Sigmoid colon (tissue), 7 donors: ENCODE results near the gene DYNLT4. TPM values are rescaled to one million over a fixed set of nuclear protein-coding genes. Genes with fewer than 3 reads are reported as not detected.

ENCODE experiments used
- DNase-seq: peaks from one replicate; pipeline ENCODE4 v3.0.0-alpha.2; 2019
- H3K27ac ChIP-seq, 4 donors: fragments of 200-600 bp; sonication (generic); one replicate each; pipeline ENCODE4 v1.5.1; 2016 to 2019; ENCODE audit warnings: mild to moderate bottlenecking in 1 of 4
- H3K27me3 ChIP-seq, 3 donors: fragments of 200-600 bp; sonication (generic); one replicate each; pipeline ENCODE4 v1.5.1; 2019; ENCODE audit warnings: mild to moderate bottlenecking in 1 of 3
- H3K36me3 ChIP-seq, 4 donors: fragments of 200-600 bp; sonication (generic); one replicate each; pipeline ENCODE4 v1.5.1; 2016 to 2019
- H3K4me1 ChIP-seq, 4 donors: fragments of 200-600 bp; sonication (generic); one replicate each; pipeline ENCODE4 v1.5.1; 2017 to 2019
- H3K4me3 ChIP-seq, 4 donors: fragments of 200-600 bp; sonication (generic); one replicate each; pipeline ENCODE4 v1.5.1; 2017 to 2019; ENCODE audit warnings: mild to moderate bottlenecking in 2 of 4, moderate library complexity in 1 of 4
- H3K9me3 ChIP-seq, 4 donors: fragments of 200-600 bp in 3 of 4; sonication (generic) in 3 of 4; one replicate each; pipeline versions ENCODE4 v1.5.1 to v1.6.1; 2013 to 2019
- EP300 ChIP-seq, 4 donors: sonication (generic); formaldehyde crosslinking; IDR thresholded peaks; one replicate each; pipeline ENCODE4 v1.6.1; 2017; ENCODE audit warnings: antibody characterized with exemption in 4 of 4
- POLR2A ChIP-seq, 2 donors: fragments of 450-650 bp; IDR thresholded peaks; one replicate each; pipeline ENCODE4 v1.6.1; 2016; ENCODE audit warnings: antibody characterized with exemption in 2 of 2, mild to moderate bottlenecking in 2 of 2, moderate library complexity in 2 of 2
- POLR2AphosphoS5 ChIP-seq, 4 donors: sonication (generic); formaldehyde crosslinking; IDR thresholded peaks; one replicate each; pipeline ENCODE4 v1.6.1; 2017; ENCODE audit warnings: antibody characterized with exemption in 4 of 4
- WGBS, 2 donors: extraction: QIAGEN DNeasy Blood & Tissue Kit; methylation state at CpG; one replicate each; pipeline ENCODE4 v1.1.7; 2013; 5-methylcytosine and 5-hydroxymethylcytosine counted together
- intact Hi-C: fragments of 100-400 bp; cut with DNase I; formaldehyde crosslinking; loops from one replicate; pipeline ENCODE4 v1.15.1; 2023
- polyA plus RNA-seq, 3 donors: library from polyadenylated mRNA; stranded (reverse); fragments of 200-250 nt; gene quantifications; one replicate each; pipeline ENCODE4 v1.2.3, GENCODE V29; 2013
- total RNA-seq, 4 donors: library from RNA; depleted of rRNA; stranded (reverse); fragments of >200 nt; gene quantifications; one replicate each; pipeline ENCODE4 v1.1.0, GENCODE V29; 2016
- TF ChIP-seq, protein P1 (sequence below), 4 experiments: fragments of 450-650 bp in 3 of 4; fragments of 200-600 bp in 1 of 4; IDR thresholded peaks; one replicate each; pipeline ENCODE4 v1.5.1; 2016 to 2019; ENCODE audit warnings: antibody characterized with exemption in 4 of 4, mild to moderate bottlenecking in 3 of 4, moderate library complexity in 2 of 4
- donor health status: healthy with polysubstance abuse.
- donor health status: Bipolar disorder and iron deficiency.
- donor health status: healthy.

DYNLT4 gene
- total and polyA plus RNA-seq, 7 donors = 0.20 to 1.1 TPM; not detected in 5

DNA sequence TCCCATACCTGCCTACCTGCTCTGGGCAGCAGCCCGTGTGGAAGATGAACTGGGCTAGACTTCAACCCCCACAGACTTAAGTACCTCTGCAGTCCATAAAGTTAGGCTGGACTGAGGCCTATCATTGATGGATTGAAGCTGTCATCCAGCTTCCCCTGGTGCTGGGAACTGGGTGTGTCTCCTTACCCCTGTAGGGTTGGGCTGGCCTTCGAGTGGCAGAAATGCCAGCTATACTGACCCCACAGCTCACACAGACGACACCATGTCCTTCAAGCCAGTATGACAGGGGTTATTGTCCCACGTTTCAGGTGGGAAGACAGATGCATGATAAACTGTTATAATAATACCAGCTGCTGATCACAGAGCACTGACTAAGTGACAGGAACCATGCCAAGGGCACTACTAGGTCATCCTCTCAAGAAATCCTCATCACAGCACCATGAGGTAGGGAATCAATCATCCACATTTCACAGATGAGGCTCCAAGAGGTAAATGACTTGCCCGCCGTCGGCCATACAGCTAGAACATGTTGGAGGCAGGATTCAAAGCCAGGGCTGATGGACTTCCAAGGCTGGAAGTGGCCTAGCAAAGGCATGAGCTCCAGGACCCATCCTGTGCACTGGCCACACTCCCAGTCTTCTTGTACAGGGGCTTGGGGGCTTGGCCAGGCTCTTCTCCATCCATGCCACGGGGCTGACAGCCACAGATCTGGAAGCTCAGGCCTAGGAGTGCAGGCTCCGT, 18.9 kb downstream of the DYNLT4 start, which contains the start of gene BEST4:
TSS of gene BEST4 (minus strand) at position 51 of the 741 bp plus-strand sequence. CDS start 465 bp downstream, outside the sequence.
- Histone ChIP-seq H3K9me3 (no peaks in the 10 kb centered on the region), H3K36me3 (no peaks in the 10 kb centered on the region), H3K27ac (no peak within 1 kb of the TSS), H3K4me3 (no peak within 1 kb of the TSS), H3K4me1 (peaks cover 0 to 34% (median 24%) of the 10 kb centered on the region in 4 donors), H3K27me3 (no peaks in the 10 kb centered on the region)
- TF ChIP-seq, protein P1, sequence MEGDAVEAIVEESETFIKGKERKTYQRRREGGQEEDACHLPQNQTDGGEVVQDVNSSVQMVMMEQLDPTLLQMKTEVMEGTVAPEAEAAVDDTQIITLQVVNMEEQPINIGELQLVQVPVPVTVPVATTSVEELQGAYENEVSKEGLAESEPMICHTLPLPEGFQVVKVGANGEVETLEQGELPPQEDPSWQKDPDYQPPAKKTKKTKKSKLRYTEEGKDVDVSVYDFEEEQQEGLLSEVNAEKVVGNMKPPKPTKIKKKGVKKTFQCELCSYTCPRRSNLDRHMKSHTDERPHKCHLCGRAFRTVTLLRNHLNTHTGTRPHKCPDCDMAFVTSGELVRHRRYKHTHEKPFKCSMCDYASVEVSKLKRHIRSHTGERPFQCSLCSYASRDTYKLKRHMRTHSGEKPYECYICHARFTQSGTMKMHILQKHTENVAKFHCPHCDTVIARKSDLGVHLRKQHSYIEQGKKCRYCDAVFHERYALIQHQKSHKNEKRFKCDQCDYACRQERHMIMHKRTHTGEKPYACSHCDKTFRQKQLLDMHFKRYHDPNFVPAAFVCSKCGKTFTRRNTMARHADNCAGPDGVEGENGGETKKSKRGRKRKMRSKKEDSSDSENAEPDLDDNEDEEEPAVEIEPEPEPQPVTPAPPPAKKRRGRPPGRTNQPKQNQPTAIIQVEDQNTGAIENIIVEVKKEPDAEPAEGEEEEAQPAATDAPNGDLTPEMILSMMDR (IDR thresholded peaks at IDR 0.05) = no peak
- TF ChIP-seq POLR2A (IDR thresholded peaks at IDR 0.05) = no peak
- TF ChIP-seq EP300 (IDR thresholded peaks at IDR 0.05) = no peak
- no peak for TF ChIP-seq POLR2AphosphoS5 (IDR thresholded peaks at IDR 0.05)
- no peak for DNase-seq
- intact Hi-C loops = loop anchor here (5.0 kb wide), 2 partner anchors 34 to 224 kb away; partner anchors contain the start of genes HECTD3 and UROD
- 81 to 91% methylated on average over 9 of the region's 9 CpGs for WGBS, 2 donors

DNA sequence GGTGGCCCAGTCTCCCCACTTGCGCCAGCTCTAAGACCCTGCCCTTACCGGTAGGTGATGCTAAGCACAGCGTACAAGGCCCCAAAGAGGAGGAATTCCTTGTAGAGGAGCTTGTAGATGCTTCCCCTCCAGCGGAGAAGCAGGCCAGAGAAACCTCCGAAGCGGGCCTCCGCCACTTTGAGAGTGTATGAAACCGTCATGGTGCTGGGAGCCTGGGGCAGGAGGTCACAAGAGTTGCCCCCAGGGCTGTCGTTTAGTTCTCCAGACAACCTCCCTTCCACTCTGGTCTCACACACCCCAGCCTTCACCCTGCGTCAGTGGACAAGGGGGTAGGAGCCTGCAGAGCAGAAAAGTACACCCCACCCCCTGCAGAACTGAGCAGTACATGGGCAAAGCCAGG, 19.6 kb downstream of the DYNLT4 start:
- intact Hi-C loops = loop anchor here (5.0 kb wide), 2 partner anchors 35 to 225 kb away; partner anchors contain the start of genes HECTD3 and UROD
- no peak for DNase-seq
- H3K36me3 ChIP-seq = no peaks in the 10 kb centered on the region
- peaks cover 0 to 34% (median 25%) of the 10 kb centered on the region in 4 donors for H3K4me1 ChIP-seq
- H3K27ac ChIP-seq = no peak overlapping the region
- no peaks in the 10 kb centered on the region for H3K27me3 ChIP-seq
- TF ChIP-seq POLR2A (IDR thresholded peaks at IDR 0.05) (no peak), EP300 (IDR thresholded peaks at IDR 0.05) (no peak), POLR2AphosphoS5 (IDR thresholded peaks at IDR 0.05) (no peak)
- TF ChIP-seq, protein P1 (IDR thresholded peaks at IDR 0.05) = no peak
- WGBS, 2 donors = 94 to 95% methylated on average over 10 of the region's 10 CpGs
- H3K4me3 ChIP-seq = no peak overlapping the region
- no peaks in the 10 kb centered on the region for H3K9me3 ChIP-seq

DNA sequence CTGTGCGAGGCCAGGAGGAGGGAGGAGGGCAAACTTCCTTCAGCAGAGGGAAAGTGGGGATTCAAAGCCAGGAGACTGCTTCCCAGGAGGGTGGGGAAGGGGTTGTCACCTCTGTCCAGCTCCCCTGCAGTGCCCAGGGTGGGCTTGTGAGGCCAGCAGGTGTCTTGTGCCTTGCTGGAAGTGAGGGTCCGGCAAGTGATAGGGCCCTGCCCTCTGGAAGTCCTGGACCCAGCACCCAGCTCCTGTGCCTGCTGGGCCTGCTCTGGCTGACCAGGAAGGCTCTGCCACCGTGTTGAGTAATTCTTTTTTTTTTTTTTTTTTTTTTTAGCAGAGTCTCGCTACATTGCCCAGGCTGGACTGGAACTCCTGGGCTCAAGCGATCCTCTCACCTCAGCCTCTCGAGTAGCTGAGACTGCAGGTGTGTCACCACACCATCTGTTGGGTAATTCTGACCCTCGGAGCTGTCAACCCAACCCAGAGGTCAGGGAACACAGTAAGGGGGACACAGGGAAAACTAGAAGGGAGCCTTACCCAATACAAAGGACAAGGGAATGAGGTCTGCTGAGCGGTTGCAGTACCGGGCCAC, 20.2 kb downstream of the DYNLT4 start:
- peak overlapping the region in 2 of 4 donors; percentile 55 to 61 for H3K4me3 ChIP-seq
- WGBS, 2 donors = 79 to 83% methylated on average over 9 of the region's 9 CpGs
- TF ChIP-seq EP300 (IDR thresholded peaks at IDR 0.05) (no peak), POLR2A (IDR thresholded peaks at IDR 0.05) (no peak), POLR2AphosphoS5 (IDR thresholded peaks at IDR 0.05) (no peak)
- TF ChIP-seq, protein P1 (IDR thresholded peaks at IDR 0.05) = no peak
- H3K4me1 ChIP-seq = peaks cover 0 to 34% (median 25%) of the 10 kb centered on the region in 4 donors
- intact Hi-C loops = loop anchor here (1.0 to 5.0 kb wide), 3 partner anchors 35 to 225 kb away; partner anchors contain the start of genes HECTD3 and UROD
- peaks cover 0 to under 1% (median 0%) of the 10 kb centered on the region in 4 donors for H3K36me3 ChIP-seq
- peak overlapping the region; percentile 41 to 70 (median 64) for H3K27ac ChIP-seq
- H3K27me3 ChIP-seq = no peaks in the 10 kb centered on the region
- no peak for DNase-seq
- no peaks in the 10 kb centered on the region for H3K9me3 ChIP-seq

DNA sequence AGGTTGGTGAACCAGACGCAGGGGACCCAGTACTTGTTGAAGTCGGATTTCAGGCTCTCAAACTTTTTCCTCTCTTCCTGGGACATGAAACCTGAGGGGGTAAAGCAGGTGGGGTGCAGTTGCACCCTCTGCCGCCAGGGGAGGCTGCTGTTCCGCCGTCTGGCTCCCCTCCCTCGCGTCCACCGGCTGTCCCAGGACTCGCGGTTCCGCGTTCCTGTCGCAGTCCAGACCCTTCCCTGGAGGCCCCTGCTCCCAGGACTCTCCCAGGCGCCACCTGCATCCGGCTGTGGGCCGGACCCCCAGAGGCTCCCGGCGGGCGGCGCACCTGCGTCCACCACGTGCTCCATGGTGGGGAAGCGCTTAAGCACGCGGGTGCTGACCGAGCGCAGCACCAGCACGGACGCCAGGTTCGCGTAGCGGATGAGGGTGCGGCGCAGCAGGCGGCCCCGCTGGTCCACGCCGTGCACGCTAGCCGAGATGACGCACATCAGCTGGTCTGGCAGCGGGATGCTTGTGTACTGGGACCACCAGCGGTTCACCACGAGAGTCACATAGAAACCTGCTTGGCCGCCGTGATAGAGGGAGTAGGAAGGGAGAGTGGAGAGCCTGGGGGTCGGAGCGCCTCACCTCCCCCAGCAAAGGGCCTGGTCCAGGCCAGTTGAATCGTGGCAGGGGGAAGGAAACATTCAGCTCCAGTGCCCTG, 20.9 kb downstream of the DYNLT4 start:
- Histone ChIP-seq H3K27me3 (no peaks in the 10 kb centered on the region), H3K4me1 (peaks cover 0 to 34% (median 25%) of the 10 kb centered on the region in 4 donors), H3K9me3 (no peaks in the 10 kb centered on the region), H3K27ac (peak overlapping the region; percentile 41 to 70 (median 64)), H3K4me3 (peak overlapping the region; percentile 34 to 61 (median 50)), H3K36me3 (peaks cover 0 to 7% (median 0%) of the 10 kb centered on the region in 4 donors)
- intact Hi-C loops = loop anchor here (1.0 to 5.0 kb wide), 3 partner anchors 36 to 226 kb away; partner anchors contain the start of genes HECTD3 and UROD
- TF ChIP-seq POLR2A (IDR thresholded peaks at IDR 0.05) (no peak), POLR2AphosphoS5 (IDR thresholded peaks at IDR 0.05) (peak in 2 of 4 donors; percentile 11 to 37), EP300 (IDR thresholded peaks at IDR 0.05) (no peak)
- TF ChIP-seq, protein P1 (IDR thresholded peaks at IDR 0.05) = peak; percentile 96 to 100 (median 98)
- WGBS, 2 donors = 5 to 6% methylated on average over 49 of the region's 49 CpGs
- DNase-seq = peak; percentile 87
